Stomach (tissue), 4 donors: Measurements from ENCODE around the gene PRMT1.

Experiments
- CTCF ChIP-seq, 7 experiments: fragments of 450-650 bp in 4 of 7; fragments of 200-600 bp in 3 of 7; sonication (generic) in 3 of 7; IDR thresholded peaks; one replicate each; pipeline ENCODE4 v1.5.1; 2016 to 2019; ENCODE audit warnings: antibody characterized with exemption in 7 of 7, control low read depth in 2 of 7, mild to moderate bottlenecking in 1 of 7
- POLR2AphosphoS5 ChIP-seq, 3 donors: sonication (generic); formaldehyde crosslinking; IDR thresholded peaks; one replicate each; pipeline ENCODE4 v1.6.1; 2016; ENCODE audit warnings: antibody characterized with exemption in 3 of 3

GRCh38 chr19:49658566-49659442 lies 18.3 kb upstream of the PRMT1 start:
- no peak for TF ChIP-seq POLR2AphosphoS5 (IDR thresholded peaks at IDR 0.05)
- TF ChIP-seq CTCF (IDR thresholded peaks at IDR 0.05): no peak
